NCI-H524 treated with DMSO at 0.1 percent for 48 hours (cell line): ENCODE data around the gene GABRD.

Experiments used
- DNase-seq: peaks from one replicate; lab custom pipeline; 2025; lab: John Stamatoyannopoulos, UW

Gene GABRD

GRCh38 chr1:2053784-2054376 is 34.7 kb downstream of the GABRD start:
- no peak for DNase-seq

- DNase-seq: no peak
Measured at GRCh38 chr1:2054560-2054959, 35.4 kb downstream of the GABRD start.

- DNase-seq: no peak
Measured at GRCh38 chr1:2055911-2056575, 36.9 kb downstream of the GABRD start.

- no peak for DNase-seq
Measured at GRCh38 chr1:2056955-2057590, 37.9 kb downstream of the GABRD start.

GRCh38 chr1:2059290-2059953 is 40.3 kb downstream of the GABRD start:
- DNase-seq: no peak

- no peak for DNase-seq
Measured at GRCh38 chr1:2060072-2060471, 40.9 kb downstream of the GABRD start.

- DNase-seq: no peak
Measured at GRCh38 chr1:2060535-2060934, 41.4 kb downstream of the GABRD start.

- DNase-seq: no peak
Measured at GRCh38 chr1:2061065-2061778, 42.1 kb downstream of the GABRD start.

GRCh38 chr1:2065699-2066098 is 46.6 kb downstream of the GABRD start:
- no peak for DNase-seq

- DNase-seq: no peak
Measured at GRCh38 chr1:2067393-2067792, 48.2 kb downstream of the GABRD start.

GRCh38 chr1:2067981-2068380 is 48.8 kb downstream of the GABRD start:
- DNase-seq: no peak

- DNase-seq: no peak
Measured at GRCh38 chr1:2068951-2069350, 49.8 kb downstream of the GABRD start.

- DNase-seq: no peak
Measured at GRCh38 chr1:2070016-2070415, 50.9 kb downstream of the GABRD start.

GRCh38 chr1:2070800-2071530 is 51.8 kb downstream of the GABRD start:
- no peak for DNase-seq

- DNase-seq: no peak
Measured at GRCh38 chr1:2072109-2072806, 53.1 kb downstream of the GABRD start.

GRCh38 chr1:2072891-2073290 is 53.7 kb downstream of the GABRD start:
- no peak for DNase-seq

GRCh38 chr1:2073382-2074230 is 54.5 kb downstream of the GABRD start:
- DNase-seq: no peak

GRCh38 chr1:2074396-2074795 is 55.3 kb downstream of the GABRD start:
- DNase-seq: no peak

- DNase-seq: no peak
Measured at GRCh38 chr1:2074944-2075740, 56.0 kb downstream of the GABRD start.
